Measurements from ENCODE around the gene CASKIN2. TPM values are rescaled to one million over a fixed set of nuclear protein-coding genes. Genes with fewer than 3 reads are reported as not detected.
"Not testable (repeated sequence)": the region's sequence is repeated elsewhere in the genome, so short reads cannot be mapped to it uniquely, and the experiment has no call there.

The CASKIN2 gene
- total RNA-seq, 1 experiment from 2014 or later, result 6.0 TPM

DNA sequence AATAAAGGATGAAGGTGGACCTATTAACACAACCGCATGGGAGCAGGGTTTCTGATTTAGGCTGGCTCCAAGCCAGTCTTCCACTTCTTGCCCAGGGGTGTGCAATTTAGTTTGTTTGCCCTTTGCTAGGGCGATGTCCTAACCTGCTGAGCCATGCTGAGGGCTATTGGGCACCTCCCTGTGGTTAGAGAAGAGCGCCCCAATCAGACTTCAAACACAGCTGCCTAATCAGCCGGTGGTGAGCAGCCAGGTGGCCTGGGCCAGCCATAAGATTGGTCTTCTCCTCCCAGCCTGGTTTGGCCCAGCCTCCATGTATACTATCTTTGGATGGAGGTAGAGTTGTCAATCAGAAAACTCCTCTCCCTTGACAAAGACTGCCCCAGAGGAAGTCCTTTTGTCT lies 43.2 kb downstream of the CASKIN2 start:
- DNase-seq (ENCODE audit: low read depth), result no peak

DNA sequence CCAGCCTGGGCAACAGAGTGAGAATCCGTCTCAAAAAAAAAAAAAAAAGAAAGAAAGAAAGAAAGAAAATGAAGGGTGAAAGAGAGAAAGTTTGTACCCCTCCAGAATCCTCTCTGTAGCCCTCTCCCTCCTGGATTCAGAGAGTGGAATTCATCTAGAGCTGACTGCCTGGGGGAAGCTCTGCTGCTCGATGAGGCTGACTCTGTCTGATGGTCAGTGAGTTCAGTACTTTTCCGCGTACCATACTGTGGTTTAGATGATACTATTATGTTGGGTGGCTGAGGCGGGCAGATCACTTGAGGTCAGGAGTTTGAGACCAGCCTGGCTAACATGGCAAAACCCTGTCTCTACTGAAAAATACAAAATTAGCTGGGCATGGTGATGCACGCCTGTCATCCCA lies 44.1 kb downstream of the CASKIN2 start:
- DNase-seq (ENCODE audit: low read depth), result no peak

DNA sequence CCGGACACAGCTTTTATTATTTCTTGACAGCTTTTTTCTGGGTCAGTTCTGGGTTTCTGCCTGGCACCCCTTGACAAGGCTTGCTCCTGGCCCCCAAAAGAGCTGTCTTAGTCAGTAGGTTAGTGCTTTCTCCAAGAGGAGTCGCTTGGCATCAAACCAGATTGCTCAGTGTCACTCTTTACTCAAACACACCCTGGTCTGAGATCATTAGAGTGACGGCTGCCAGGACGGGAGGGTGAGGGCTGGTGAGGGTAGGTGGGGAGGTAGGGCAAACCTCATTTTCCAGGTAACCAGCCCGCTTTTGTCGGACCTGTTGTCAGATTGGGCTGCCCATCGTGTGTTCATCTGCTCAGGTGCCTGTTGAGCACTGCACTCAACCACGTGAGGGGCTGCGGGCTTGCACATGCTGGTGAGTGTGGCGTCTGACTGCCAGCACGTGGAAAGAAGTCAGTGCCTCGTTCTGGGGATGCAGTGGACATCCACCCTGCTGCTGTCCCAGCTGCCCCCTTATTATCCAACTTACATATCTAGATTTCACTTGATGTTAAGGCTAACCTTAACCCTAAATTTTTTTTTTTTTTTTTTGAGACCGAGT lies 46.5 kb downstream of the CASKIN2 start:
- no peak for DNase-seq (ENCODE audit: low read depth)

DNA sequence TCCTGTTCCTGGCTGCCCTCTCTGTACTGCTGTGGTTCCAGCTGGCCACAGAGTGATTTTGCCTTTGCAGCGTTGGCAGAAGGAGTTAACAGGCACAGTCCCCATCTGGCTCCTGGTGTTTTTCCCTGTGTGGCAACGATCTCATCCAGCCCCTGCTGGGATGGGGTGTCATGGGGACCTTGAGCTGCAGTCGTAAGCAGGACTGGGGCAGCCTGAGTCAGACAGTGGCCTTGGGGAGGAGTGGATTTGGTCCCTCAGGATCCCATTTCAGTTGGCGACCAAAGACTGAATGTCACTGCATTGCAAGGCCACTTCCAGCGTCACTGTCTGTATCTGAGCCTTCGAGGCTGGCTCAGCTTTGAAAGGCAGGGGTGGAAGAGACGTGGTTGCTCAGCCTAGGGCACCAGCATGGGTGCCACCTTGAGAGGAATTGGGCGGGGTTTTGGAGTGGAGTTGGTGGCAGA lies 47.0 kb downstream of the CASKIN2 start:
- DNase-seq (ENCODE audit: low read depth), result no peak

DNA sequence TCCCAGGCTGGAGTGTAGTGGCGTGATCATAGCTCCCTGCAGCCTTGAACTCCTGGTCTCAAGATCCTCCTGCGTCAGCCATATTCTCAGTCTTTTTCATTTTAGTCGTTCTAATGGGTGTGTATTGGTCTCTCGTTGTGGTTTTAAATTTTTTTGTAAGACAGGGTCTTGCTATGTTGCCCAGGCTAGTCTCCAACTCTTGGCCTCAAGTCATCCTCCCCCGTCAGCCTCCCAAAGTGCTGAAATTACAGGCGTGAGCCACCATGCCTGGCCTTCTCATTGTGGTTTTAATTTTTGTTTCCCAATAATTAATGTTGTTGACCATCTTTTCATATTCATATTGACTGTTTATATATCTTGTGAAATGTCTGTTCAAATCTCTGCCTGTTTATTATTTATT lies 50.3 kb downstream of the CASKIN2 start:
- no peak for DNase-seq (ENCODE audit: low read depth)

DNA sequence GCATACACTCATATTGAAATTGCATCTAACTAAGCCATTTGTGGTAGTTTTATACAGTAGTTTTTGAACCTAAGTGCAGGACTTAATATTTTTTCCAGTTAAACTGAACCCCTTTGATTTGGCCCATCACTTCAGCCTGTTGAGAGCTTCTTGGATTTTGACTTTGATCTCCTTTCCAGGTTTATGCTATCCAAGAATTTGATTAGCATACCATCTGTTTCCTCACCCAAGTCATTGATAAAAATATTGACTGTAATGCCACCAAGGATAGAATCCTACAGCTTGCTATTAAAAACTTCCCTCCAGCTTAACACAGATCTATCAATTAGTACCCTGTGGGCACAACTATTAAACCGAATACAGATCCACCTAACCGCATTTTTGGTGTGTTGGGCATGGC lies 51.7 kb downstream of the CASKIN2 start:
- DNase-seq (ENCODE audit: low read depth), result no peak

DNA sequence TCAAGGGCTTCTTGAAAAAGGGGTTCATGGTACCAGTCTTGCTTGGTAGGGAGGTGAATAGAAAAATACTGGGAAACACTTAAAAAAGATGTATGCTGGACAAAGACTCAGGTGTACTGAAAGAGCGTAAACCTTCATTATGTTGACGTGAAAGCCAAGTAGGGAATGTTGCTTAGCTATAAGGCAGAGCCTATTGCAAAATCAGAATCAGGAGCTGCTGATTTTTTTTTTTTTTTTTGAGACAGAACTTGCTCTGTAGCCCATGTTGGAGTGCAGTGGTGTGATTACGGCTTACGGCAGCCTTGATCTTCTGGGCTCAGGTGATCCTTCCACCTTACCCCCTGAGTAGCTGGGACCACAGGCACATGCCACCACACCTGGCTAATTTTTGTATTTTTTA lies 55.0 kb downstream of the CASKIN2 start:
- no peak for DNase-seq (ENCODE audit: low read depth)

DNA sequence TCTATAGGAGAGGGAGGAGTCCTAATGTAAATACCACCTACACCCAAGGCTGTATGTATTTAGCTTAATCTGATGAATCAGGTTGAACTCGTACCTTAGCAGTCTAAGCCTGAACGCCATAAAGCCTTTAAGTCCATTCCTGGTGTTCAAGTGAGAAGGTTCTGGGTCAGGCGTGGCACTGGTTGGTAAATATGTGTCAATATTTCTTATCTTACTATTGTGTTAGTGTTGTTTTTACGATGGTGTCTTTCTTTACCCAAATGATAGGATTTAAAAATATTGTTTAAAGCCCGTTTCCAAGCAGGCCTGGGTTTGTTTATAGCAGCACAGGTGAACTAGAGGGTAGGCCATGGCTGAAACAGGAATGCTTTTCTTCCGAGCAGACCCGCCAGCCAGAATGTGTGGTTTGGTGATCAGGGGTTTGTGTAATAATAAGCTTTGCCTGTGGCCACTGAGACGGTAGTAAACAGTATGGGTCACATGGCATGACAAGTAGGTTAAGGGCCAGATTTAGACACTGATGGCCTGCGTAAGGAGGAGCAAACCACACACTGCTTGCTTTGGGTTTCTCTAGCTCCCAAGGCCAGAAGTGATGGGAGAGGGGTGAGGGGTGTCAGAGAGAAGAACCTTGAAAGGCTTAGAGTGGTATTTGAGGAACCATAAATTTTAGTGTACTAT lies 55.6 kb downstream of the CASKIN2 start:
- peak; percentile 27 for DNase-seq (ENCODE audit: low read depth)

DNA sequence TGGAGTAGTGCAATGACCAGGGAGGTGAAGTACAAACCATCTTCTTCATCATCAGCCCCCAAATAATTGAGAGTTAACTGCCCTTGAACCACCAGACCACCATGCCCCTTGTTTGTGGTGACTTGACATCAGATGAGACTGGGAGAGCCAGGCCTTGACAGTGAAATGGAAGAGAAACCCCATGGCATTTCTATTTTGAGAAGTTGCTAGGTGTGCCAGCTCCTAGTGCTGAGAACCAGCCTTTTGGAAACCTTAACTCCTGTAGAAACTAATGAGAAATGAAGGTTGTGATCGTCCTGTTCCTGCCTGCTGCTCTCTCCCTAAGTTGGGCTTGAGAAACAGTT lies 56.1 kb downstream of the CASKIN2 start:
- DNase-seq (ENCODE audit: low read depth), result no peak

DNA sequence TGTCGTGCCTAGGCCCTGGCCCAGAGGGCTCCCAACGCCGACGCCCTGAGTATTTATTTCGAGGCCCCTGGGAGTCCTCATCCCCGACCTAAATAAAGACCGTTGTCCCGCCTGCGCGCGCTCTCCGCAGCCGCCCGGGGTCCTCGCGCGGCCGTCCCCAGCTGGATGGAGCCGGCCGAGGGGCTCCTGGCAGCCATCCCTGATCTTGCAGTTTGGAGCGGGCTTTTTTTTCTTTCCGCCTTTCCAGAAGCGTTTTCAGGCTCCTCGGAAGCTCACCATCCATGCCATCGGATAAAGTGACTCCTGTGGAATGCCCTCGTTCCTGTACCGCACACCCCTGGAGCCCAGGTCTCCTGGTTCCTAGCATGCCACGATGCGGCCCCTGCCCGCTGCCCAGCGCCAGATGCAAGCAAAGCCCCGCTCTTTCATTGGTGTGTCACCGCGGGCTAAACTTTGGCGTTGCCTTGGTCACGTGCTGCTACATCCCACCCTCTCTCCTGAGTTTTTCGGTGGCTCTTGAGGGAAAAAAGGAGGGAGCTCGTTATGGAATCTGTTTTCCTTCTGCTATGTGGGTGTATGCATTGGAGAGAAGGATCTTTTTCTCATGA lies 58.2 kb downstream of the CASKIN2 start:
- peak; percentile 68 for DNase-seq (ENCODE audit: low read depth)

DNA sequence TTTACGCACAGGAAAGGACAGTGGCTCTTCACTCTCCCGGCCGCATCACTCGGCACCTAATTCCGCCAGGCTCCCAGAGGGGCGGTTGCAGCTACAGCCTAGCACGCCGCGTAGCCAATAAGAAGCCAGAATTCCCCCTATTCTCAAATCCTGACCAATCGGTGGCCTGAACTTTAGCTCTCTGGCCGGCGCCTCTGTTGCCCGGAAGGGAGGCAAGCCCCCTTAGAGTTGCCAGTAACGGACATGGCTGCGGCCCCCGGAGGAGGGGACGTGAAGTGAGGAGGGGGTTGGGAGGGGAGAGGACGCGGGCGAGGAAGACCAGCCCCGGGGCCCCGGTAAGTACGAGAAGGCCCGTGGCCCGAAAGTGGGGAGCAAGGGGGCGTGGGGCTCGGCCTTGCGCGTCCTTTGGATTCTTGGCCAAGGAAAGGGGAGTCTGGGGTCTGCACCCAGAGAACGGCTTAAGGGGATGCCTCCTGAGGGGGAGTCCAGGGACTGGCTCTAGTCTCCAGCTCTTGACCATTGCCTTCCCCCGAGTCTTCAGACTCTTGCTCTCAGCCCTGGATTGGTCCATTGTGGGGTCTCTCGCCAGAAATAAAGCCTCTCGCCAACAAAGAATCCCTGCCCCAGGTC lies 58.8 kb downstream of the CASKIN2 start, which contains the start of gene TMEM94:
Gene TMEM94 (plus strand): TSS at position 219 of the 630 bp plus-strand sequence. CDS start 15,271 bp downstream, outside the sequence.
- peak; percentile 97 for DNase-seq (ENCODE audit: low read depth)

DNA sequence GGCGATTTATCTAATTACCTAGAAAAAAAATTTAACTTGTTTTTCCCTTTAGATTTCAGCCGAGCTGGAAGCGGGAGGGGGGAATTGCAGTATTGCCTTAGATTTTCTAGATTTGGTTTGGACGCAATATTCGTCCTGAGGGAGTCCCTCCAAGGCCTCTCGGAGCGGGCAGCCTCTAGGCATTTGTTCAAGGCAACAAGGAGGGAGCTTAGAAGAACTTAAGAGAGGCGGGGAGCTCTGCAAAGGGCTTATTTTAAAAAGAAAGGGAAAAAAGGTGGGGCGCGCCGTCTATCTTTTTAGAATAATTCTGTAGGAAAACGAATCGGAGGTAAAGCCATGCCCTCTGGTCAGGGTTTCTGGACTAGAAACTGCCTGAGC lies 59.3 kb downstream of the CASKIN2 start:
- no peak for DNase-seq (ENCODE audit: low read depth)

DNA sequence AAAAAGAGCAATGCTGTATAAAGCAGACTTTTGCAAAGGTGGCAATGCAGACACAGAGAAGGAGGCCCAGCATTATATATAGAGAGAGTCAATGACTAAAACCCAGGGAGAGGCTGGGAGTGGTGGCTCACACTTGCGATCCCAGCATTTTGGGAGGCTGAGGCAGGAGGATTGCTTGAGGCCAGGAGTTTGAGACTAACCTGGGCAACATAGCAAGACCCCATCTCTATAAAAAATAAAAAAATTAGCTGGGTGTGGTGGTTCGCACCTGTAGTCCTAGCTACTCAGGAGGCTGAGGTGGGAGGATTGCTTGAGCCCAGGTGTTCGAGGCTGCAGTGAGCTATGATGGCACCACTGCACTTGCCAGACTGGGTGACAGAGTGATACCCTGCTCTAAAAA lies 60.7 kb downstream of the CASKIN2 start:
- not testable (repeated sequence) for DNase-seq (ENCODE audit: low read depth)

DNA sequence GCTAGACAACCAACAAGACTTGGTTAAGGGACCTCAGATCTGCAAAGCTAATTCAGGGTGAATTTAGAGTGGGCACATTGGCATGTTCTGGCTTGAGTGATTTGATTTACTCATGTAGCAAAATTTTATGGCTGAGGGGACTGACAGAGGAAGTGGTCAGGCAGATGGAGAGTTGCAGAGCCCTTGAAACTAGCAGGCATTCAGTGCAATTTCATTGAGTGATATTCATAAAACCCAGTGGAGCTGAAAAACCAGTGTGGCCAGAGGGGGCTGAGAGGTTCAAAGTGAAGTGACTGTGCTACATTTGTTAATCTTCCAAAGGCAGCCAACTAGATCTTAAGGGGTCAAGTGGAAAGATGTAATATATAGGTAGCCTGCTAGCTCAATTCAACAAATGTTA lies 61.1 kb downstream of the CASKIN2 start:
- DNase-seq (ENCODE audit: low read depth), result no peak

DNA sequence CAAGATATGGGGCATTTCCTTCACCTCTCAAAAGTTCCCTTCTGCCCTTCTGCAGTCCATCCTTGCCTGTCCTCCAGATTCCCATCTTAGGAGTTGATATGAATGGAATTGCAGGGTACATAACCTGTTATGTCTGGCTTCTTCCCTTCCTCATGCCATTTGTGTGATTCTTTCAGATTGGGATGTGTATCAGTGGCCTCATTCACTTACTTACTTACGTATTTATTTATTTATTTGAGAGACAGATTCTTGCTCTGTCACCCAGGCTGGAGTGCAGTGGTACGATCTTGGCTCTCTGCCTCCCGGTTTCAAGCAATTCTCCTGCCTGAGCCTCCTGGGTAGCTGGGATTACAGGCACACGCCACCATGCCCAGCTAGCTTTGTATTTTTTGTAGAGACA lies 65.1 kb downstream of the CASKIN2 start:
- no peak for DNase-seq (ENCODE audit: low read depth)

Other genes with a start within 250 kb of the CASKIN2 start
- 6.7 and 9.4 TPM in 2 replicates for gene MIF4GD, start 244.3 kb downstream of the CASKIN2 start, total RNA-seq (2014; rRNA removed; shearing (Covaris generic))
- 19.4 and 30.9 TPM in 2 replicates for gene SLC25A19, start 226.1 kb downstream of the CASKIN2 start, total RNA-seq (2014; rRNA removed; shearing (Covaris generic))
- 133 and 262 TPM in 2 replicates for gene GRB2, start 109.9 kb downstream of the CASKIN2 start, total RNA-seq (2014; rRNA removed; shearing (Covaris generic))
- 8.5 and 30.5 TPM in 2 replicates for gene TMEM94, start 58.9 kb downstream of the CASKIN2 start, total RNA-seq (2014; rRNA removed; shearing (Covaris generic))
- gene TSEN54, start 991 bp upstream of the CASKIN2 start, total RNA-seq (2014; rRNA removed; shearing (Covaris generic)), result 30.0 and 49.1 TPM in 2 replicates
- 8.6 and 13.7 TPM in 2 replicates for gene LLGL2, start 10.2 kb upstream of the CASKIN2 start, total RNA-seq (2014; rRNA removed; shearing (Covaris generic))
- gene MYO15B, start 72.3 kb upstream of the CASKIN2 start, total RNA-seq (2014; rRNA removed; shearing (Covaris generic)), result 0.48 and 0.69 TPM in 2 replicates
- not detected in 2 replicates for gene SMIM5, start 117.9 kb upstream of the CASKIN2 start, total RNA-seq (2014; rRNA removed; shearing (Covaris generic))
- 17.7 and 18.2 TPM in 2 replicates for gene RECQL5, start 151.6 kb upstream of the CASKIN2 start, total RNA-seq (2014; rRNA removed; shearing (Covaris generic))
- gene SAP30BP, start 151.8 kb upstream of the CASKIN2 start, total RNA-seq (2014; rRNA removed; shearing (Covaris generic)), result 98.3 and 118 TPM in 2 replicates
- gene ITGB4, start 205.9 kb upstream of the CASKIN2 start, total RNA-seq (2014; rRNA removed; shearing (Covaris generic)), result 3.6 and 3.9 TPM in 2 replicates
- 14.3 and 29.9 TPM in 2 replicates for gene GALK1, start 249.7 kb upstream of the CASKIN2 start, total RNA-seq (2014; rRNA removed; shearing (Covaris generic))